ENCODE data around the gene ZSWIM8. TPM values are rescaled to one million over a fixed set of nuclear protein-coding genes. Genes with fewer than 3 reads are reported as not detected.
A peak's percentile ranks its signal among the peaks of the same experiment; 100 is the strongest.

Gene ZSWIM8
- total and polyA plus RNA-seq, 2 experiments from 2014 or later: 63.7 to 115 TPM

DNA sequence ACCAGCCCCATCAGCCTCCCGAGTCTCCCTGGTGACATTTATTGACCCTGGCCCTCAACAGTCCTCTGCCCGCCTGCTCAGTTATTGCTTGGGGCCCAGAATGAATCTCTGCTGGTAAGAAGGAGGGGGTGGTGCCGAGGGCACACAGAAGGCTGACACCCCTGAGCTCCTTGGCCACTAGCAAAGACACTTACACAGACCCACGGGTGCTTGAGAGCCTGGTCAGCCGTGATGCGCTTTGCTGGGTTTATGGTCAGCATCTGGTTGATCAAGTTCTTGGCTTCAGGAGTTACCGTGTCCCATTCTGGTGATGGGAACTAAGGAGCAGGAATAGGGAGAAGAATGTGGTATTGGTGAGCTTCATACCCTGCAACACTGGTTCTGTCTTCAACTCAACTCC, 61.6 kb downstream of the ZSWIM8 start:
- TF ChIP-seq, protein P1, sequence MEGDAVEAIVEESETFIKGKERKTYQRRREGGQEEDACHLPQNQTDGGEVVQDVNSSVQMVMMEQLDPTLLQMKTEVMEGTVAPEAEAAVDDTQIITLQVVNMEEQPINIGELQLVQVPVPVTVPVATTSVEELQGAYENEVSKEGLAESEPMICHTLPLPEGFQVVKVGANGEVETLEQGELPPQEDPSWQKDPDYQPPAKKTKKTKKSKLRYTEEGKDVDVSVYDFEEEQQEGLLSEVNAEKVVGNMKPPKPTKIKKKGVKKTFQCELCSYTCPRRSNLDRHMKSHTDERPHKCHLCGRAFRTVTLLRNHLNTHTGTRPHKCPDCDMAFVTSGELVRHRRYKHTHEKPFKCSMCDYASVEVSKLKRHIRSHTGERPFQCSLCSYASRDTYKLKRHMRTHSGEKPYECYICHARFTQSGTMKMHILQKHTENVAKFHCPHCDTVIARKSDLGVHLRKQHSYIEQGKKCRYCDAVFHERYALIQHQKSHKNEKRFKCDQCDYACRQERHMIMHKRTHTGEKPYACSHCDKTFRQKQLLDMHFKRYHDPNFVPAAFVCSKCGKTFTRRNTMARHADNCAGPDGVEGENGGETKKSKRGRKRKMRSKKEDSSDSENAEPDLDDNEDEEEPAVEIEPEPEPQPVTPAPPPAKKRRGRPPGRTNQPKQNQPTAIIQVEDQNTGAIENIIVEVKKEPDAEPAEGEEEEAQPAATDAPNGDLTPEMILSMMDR (IDR thresholded peaks at IDR 0.05; ENCODE audit: low read depth, low read length): no peak
- H3K27ac ChIP-seq: no peak overlapping the region
- DNase-seq (ENCODE audit: low read depth in 1 of 2, low spot score in 1 of 2): no peak
- H3K4me3 ChIP-seq: no peak overlapping the region
- peaks cover 18% of the 10 kb centered on the region for H3K36me3 ChIP-seq
- H3K27me3 ChIP-seq: no peaks in the 10 kb centered on the region
- H3K9me3 ChIP-seq (ENCODE audit: low read depth): no peaks in the 10 kb centered on the region
- H3K4me1 ChIP-seq (ENCODE audit: low read depth): peaks cover 12% of the 10 kb centered on the region

DNA sequence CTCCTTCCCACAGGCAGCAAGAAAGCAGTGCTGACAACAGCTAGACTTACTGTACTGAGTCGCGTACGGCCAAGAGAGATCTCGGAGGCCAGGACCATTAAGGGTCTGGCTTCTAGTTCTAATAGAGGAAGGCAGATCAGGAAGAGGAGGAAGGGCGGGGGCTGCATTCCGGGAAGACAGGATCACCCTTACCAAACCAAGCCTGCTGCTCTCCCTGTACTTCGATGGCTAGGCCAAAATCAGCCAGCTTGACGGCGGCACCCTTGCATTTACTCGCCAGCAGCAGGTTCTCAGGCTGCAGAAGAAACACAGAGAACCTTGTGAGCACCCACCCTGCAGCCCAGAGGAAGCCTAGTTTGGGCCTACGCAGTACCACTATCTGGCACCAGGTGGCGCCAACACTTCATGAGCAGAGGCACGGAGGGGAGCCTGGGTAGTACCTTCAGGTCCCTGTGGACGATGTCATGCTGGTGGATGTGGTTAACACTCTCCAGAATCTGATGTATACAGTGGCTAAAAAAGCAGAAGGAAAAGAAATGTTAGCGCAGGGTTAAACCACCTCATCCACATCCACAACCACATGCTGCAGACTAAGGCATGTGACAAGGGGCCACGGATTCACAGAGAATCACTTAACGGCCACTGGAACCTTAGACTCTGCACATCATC, 63.5 kb downstream of the ZSWIM8 start:
- DNase-seq (ENCODE audit: low read depth in 1 of 2, low spot score in 1 of 2): peak; percentile 85 to 87
- H3K36me3 ChIP-seq: peaks cover 18% of the 10 kb centered on the region
- H3K9me3 ChIP-seq (ENCODE audit: low read depth): no peaks in the 10 kb centered on the region
- H3K4me1 ChIP-seq (ENCODE audit: low read depth): peaks cover 12% of the 10 kb centered on the region
- H3K27me3 ChIP-seq: no peaks in the 10 kb centered on the region
- no peak overlapping the region for H3K27ac ChIP-seq
- TF ChIP-seq, protein P1 (IDR thresholded peaks at IDR 0.05; ENCODE audit: low read depth, low read length): peak; percentile 99
- H3K4me3 ChIP-seq: no peak overlapping the region

GRCh38 chr10:73850211-73850610, 64.8 kb downstream of the ZSWIM8 start:
- H3K27me3 ChIP-seq: no peaks in the 10 kb centered on the region
- no peak for DNase-seq (ENCODE audit: low read depth in 1 of 2, low spot score in 1 of 2)
- TF ChIP-seq, protein P1 (IDR thresholded peaks at IDR 0.05; ENCODE audit: low read depth, low read length): no peak
- peaks cover 12% of the 10 kb centered on the region for H3K4me1 ChIP-seq (ENCODE audit: low read depth)
- H3K9me3 ChIP-seq (ENCODE audit: low read depth): no peaks in the 10 kb centered on the region
- peak overlapping the region; percentile 15 for H3K27ac ChIP-seq
- no peak overlapping the region for H3K4me3 ChIP-seq
- peaks cover 18% of the 10 kb centered on the region for H3K36me3 ChIP-seq

- Histone ChIP-seq H3K9me3 (ENCODE audit: low read depth) (no peaks in the 10 kb centered on the region), H3K36me3 (peaks cover 18% of the 10 kb centered on the region), H3K27ac (peak overlapping the region; percentile 15), H3K4me3 (no peak overlapping the region), H3K27me3 (no peaks in the 10 kb centered on the region), H3K4me1 (ENCODE audit: low read depth) (peaks cover 12% of the 10 kb centered on the region)
- DNase-seq (ENCODE audit: low read depth in 1 of 2, low spot score in 1 of 2): peak; percentile 66 to 89
- TF ChIP-seq, protein P1 (IDR thresholded peaks at IDR 0.05; ENCODE audit: low read depth, low read length): no peak
Observed at GRCh38 chr10:73850863-73851461, 65.6 kb downstream of the ZSWIM8 start.

Other genes with a start within 250 kb of the ZSWIM8 start
- 9.4 and 12.4 TPM in 2 replicates for gene USP54, start 194.3 kb upstream of the ZSWIM8 start, total RNA-seq
- 9.6 and 10.6 TPM in 2 replicates for gene USP54, start 194.3 kb upstream of the ZSWIM8 start, polyA plus RNA-seq
- gene MYOZ1, start 144.1 kb upstream of the ZSWIM8 start, total RNA-seq: 13.6 and 16.2 TPM in 2 replicates
- gene MYOZ1, start 144.1 kb upstream of the ZSWIM8 start, polyA plus RNA-seq: 11.7 and 17.0 TPM in 2 replicates
- 12.1 and 13.6 TPM in 2 replicates for gene SYNPO2L, start 129.6 kb upstream of the ZSWIM8 start, total RNA-seq
- gene SYNPO2L, start 129.6 kb upstream of the ZSWIM8 start, polyA plus RNA-seq: 19.3 and 33.6 TPM in 2 replicates
- 3.7 and 7.3 TPM in 2 replicates for gene AGAP5, start 87.5 kb upstream of the ZSWIM8 start, total RNA-seq
- 3.1 and 5.3 TPM in 2 replicates for gene AGAP5, start 87.5 kb upstream of the ZSWIM8 start, polyA plus RNA-seq
- gene SEC24C, start 41.2 kb upstream of the ZSWIM8 start, total RNA-seq: 68.6 and 68.7 TPM in 2 replicates
- 56.6 and 65.2 TPM in 2 replicates for gene SEC24C, start 41.2 kb upstream of the ZSWIM8 start, polyA plus RNA-seq
- 37.8 and 42.5 TPM in 2 replicates for gene CHCHD1, start 3.6 kb upstream of the ZSWIM8 start, total RNA-seq
- 81.8 and 83.2 TPM in 2 replicates for gene CHCHD1, start 3.6 kb upstream of the ZSWIM8 start, polyA plus RNA-seq
- 23.7 and 61.2 TPM in 2 replicates for gene NDST2, start 26.0 kb downstream of the ZSWIM8 start, total RNA-seq
- gene NDST2, start 26.0 kb downstream of the ZSWIM8 start, polyA plus RNA-seq: 16.6 and 21.6 TPM in 2 replicates
- gene CAMK2G, start 88.9 kb downstream of the ZSWIM8 start, total RNA-seq: 28.2 and 29.8 TPM in 2 replicates
- gene CAMK2G, start 88.9 kb downstream of the ZSWIM8 start, polyA plus RNA-seq: 7.7 and 8.5 TPM in 2 replicates
- 3.8 and 5.4 TPM in 2 replicates for gene PLAU, start 125.5 kb downstream of the ZSWIM8 start, total RNA-seq
- 4.0 and 4.1 TPM in 2 replicates for gene PLAU, start 125.5 kb downstream of the ZSWIM8 start, polyA plus RNA-seq
- gene VCL, start 212.5 kb downstream of the ZSWIM8 start, total RNA-seq: 130 and 167 TPM in 2 replicates
- gene VCL, start 212.5 kb downstream of the ZSWIM8 start, polyA plus RNA-seq: 118 and 162 TPM in 2 replicates